ENCODE data around the gene CNPPD1.

DNA sequence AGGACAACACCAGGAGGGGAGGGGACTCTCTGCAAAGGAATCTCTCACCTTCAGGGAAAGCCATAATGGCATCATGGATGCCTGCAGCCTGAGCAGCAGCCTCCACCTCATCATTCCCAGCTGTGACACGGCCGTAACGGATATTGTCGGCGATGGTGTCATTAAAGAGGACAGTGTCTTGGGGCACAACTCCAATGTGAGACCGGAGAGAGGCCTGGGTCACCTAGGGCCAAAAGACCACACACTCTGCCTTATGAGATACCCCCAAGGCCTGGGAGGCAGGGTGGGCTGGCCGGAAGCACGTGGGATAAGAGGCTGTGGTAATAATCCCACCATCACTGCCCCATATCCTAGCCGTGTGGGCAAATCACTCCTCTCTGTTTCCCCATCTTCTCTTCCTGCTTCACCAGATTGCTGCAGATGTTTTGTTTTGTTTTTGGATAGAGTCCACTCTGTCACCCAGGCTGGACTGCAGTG, 34.2 kb upstream of the CNPPD1 start:
- TF ChIP-seq, protein P1, sequence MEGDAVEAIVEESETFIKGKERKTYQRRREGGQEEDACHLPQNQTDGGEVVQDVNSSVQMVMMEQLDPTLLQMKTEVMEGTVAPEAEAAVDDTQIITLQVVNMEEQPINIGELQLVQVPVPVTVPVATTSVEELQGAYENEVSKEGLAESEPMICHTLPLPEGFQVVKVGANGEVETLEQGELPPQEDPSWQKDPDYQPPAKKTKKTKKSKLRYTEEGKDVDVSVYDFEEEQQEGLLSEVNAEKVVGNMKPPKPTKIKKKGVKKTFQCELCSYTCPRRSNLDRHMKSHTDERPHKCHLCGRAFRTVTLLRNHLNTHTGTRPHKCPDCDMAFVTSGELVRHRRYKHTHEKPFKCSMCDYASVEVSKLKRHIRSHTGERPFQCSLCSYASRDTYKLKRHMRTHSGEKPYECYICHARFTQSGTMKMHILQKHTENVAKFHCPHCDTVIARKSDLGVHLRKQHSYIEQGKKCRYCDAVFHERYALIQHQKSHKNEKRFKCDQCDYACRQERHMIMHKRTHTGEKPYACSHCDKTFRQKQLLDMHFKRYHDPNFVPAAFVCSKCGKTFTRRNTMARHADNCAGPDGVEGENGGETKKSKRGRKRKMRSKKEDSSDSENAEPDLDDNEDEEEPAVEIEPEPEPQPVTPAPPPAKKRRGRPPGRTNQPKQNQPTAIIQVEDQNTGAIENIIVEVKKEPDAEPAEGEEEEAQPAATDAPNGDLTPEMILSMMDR (IDR thresholded peaks at IDR 0.05) = no peak
- TF ChIP-seq ZFX (IDR thresholded peaks at IDR 0.05; ENCODE audit: borderline replicate concordance) = no peak
